NT2/D1 (cell line): ENCODE results near the gene VSIG1.

Source experiments
- SUZ12 ChIP-seq: IDR thresholded peaks from 2 replicates; pipeline ENCODE4 v1.6.1; 2011; ENCODE audit not compliant: insufficient read length, insufficient read depth; ENCODE audit errors: extremely low read depth
- YY1 ChIP-seq: IDR thresholded peaks from 2 replicates; pipeline ENCODE4 v1.6.1; 2011; ENCODE audit not compliant: insufficient read length, insufficient read depth
- ZNF274 ChIP-seq: IDR thresholded peaks from 2 replicates; pipeline ENCODE4 v1.6.1; 2011; ENCODE audit warnings: mild to moderate bottlenecking, low read depth, low read length

- TF ChIP-seq ZNF274, result no peak
- no peak for TF ChIP-seq YY1
- no peak for TF ChIP-seq SUZ12
Measured at GRCh38 chrX:108028854-108029253, 16.0 kb upstream of the VSIG1 start.
